EH (cell line): Measurements from ENCODE around the gene ZNF175.

Experiments
- DNase-seq: peaks from one replicate; pipeline ENCODE4 v3.0.0-alpha.2; 2015; ENCODE audit warnings: low read depth

ZNF175 gene

DNA sequence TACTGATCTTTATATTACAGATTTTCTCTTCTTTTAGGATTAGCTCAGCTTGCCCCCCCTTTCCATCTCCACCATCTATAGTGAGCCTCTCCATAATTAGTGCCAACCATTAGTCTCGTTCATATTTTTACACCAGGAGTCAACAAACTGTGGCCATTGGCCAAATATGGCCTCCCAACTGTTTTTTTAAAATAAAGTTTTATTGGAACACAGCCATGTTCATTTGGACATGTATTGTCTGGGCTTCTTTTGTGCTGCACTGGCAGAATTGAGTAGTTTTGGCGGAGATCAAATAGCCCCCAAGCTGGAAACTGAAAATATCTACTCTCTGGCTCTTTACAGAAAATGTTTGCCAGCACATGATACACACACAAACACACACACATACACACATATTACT, 18.4 kb downstream of the ZNF175 start:
- no peak for DNase-seq

DNA sequence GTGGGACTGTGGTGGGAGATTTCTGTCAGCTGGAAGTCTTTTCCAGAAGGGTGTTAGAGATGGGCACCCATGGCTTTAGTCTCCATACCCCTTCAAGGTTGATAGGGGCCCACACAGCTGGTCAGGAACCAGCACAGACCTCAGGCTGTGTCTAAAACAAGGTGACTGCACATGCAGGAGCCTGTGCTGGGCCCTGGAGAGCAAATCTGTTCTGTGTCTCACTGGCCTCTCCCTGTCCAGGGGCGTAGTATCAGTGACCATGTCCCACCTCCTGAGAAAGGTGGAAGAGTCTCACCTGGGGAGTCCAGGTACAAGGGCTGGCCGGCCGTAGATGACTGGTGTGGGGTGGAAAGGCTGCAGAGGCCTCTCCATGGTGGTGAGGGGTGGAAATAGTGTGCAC, 19.4 kb downstream of the ZNF175 start:
- DNase-seq = no peak

DNA sequence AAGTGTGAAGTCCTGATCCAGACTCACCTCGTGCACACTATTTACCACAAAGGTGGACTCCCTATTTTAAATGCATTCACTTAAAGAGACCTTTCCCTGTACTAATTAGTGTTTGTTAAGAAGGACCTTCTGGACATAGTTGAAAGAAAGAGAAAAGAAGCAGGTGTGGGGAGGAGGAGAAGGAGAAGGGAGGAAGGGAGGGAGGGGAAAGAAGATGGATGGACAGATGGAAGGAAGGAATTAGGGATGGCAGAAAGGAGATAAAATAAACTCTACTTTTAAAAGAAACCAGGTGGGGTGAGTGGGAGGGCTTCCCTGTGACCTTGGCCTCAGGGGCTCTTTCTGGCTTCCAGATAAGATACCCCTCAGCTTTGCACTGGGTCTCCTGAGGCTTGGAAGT, 21.4 kb downstream of the ZNF175 start:
- DNase-seq = no peak

GRCh38 chr19:51593138-51593890, 22.2 kb downstream of the ZNF175 start:
- no peak for DNase-seq

GRCh38 chr19:51593969-51594773, 23.1 kb downstream of the ZNF175 start:
- DNase-seq = peak; percentile 97

GRCh38 chr19:51594774-51595109, 23.7 kb downstream of the ZNF175 start:
- DNase-seq = no peak

DNA sequence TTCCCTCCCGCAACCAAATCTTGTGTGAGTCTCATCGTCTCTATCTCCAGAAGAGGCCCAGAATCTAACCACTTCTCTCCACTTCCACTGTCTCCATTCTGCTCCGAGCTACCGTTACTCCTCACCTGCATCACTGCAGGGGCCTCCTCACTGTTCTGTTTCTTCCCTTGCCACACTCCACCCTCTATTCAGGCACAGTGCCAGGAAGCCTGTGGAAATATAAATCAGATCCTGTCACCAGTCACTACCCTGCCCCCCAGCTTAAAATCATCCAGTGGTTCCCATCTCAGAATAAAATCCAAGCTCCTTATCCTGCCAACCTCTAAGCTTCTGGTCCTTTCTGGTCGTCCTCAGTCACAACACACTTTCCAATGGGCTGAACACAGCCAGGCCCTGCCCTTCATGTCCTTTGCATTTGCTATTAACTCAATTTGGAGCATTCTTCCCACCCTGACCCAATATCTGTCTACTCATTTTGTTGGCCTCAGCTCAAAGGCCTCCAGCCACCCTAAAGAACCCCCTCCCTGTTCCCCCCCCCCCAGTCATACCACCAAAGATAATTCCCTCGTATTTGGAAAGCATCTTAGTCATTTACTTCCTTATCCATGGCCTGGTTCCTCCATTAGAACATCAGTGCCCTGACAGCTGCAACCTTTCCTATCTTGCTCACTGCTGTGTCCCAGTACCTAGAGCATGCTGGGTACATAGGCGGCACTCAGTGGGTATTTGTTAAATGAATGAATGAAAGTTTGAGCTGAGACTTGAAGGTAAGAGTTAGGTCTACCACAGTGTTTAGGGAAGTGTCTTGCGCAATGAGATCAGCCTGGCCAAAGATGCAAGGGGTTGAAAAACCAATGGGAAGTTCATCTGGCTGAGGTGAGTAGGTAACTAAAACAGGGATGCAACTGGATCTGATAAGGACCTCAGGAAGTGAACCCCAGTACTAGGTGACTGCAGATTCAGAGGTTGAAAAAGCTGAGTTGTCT, 24.4 kb downstream of the ZNF175 start:
- DNase-seq = no peak

GRCh38 chr19:51598159-51598915, 27.3 kb downstream of the ZNF175 start:
- DNase-seq = no peak

- DNase-seq = no peak
Measured at GRCh38 chr19:51599084-51599483, 28.0 kb downstream of the ZNF175 start.

- no peak for DNase-seq
Measured at GRCh38 chr19:51600940-51601580, 30.0 kb downstream of the ZNF175 start.

DNA sequence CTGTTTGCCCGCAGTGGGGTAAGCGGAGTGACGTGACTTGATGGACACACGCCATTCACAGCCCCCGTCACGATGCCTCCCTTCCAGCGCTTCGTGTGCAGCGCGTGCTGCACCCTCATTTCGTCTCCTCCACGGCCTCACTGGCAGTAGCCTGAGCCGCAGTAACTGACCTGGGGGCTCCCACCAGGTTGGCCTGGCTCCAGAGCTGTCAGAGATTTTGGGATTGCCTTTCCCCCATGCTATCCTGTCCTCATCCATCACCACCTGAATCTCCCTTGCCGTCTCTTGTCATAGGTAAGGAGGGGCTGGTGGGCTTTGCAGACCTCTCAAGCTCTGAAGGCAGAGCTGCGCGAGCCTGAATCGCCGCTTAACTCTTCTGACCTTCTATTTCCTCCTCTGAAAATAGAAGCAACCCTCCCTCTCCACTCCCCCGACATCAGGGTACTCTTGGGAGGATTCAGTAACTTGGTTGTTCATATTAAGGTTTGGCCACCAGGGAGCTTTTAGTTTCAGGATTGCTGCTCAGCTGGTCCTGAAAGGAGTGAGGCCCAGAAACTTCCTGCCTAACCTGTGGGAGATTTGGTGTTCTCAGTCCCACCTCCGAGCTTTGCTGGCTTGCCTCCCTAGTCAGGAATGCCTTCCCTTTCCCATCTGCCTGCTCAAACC, 31.2 kb downstream of the ZNF175 start:
- DNase-seq = no peak

GRCh38 chr19:51607077-51607476, 36.0 kb downstream of the ZNF175 start:
- DNase-seq = no peak

GRCh38 chr19:51607920-51608562, 37.0 kb downstream of the ZNF175 start:
- DNase-seq = peak; percentile 72

DNA sequence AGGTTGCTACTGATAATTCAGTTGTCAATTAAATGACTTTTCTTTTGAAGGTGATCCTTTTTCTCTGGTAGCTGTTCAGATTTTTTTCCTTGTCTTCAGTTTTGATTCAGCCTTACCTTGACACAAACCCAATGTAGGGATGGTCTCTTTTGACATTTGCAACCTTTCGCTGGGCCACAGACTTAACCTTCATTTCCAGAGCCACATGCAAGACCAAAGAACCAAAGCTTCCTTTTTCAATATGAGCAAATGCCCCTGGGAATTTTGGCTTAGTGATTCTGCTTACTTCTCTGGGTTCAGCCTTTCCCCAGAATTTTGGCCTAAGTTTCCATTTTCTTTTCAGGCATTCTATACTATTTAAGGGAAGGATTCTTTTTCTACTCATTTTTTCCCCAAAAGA, 39.5 kb downstream of the ZNF175 start:
- DNase-seq = no peak

DNA sequence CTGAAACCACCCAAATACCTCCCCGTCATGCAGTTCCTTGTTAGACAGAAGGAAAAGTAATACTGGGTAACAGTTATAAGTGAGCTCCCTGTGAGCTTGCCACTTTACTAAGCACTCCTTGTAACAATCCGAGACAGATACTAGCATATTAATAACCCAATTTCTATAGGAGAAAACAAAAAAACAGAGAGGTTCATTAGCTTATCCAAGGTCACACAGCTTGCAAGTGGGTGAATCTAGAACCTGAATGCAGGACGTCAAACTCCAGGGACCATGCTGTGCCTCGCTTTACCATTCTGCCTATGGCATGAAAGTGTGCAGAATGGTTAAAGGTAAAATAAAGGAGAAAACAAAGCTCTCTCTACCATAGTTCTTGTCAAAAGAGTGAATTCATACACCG, 43.7 kb downstream of the ZNF175 start:
- no peak for DNase-seq

DNA sequence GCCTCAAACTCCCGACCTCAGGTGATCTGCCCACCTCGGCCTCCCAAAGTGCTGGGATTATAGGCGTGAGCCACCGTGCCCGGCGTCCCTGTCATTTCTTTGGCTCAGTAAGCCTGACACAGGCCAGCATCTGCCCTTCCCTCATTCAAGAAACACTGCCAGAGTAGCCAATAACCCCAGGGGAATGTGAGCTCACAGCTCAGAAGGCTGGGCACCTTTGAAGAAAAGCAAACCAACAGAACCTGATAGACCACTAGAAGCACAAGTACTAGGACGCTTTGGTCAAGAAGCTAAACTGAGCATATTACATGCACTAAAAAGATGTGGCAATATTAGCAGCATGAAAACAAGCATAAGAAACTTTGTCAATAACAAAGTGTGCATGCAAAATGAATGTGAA, 44.9 kb downstream of the ZNF175 start:
- no peak for DNase-seq

- DNase-seq = no peak
Measured at GRCh38 chr19:51621178-51621577, 50.1 kb downstream of the ZNF175 start.

- DNase-seq = no peak
Measured at GRCh38 chr19:51626675-51627074, 55.6 kb downstream of the ZNF175 start.

- no peak for DNase-seq
Measured at GRCh38 chr19:51627491-51628138, 56.5 kb downstream of the ZNF175 start.
